NCI-H2171 treated with DMSO at 0.1 percent for 48 hours (cell line): ENCODE measurements around the gene PGAP2.
"Not testable (repeated sequence)": the region's sequence is repeated elsewhere in the genome, so short reads cannot be mapped to it uniquely, and the experiment has no call there.

Experiments
- DNase-seq: peaks from one replicate; lab custom pipeline; 2025; lab: John Stamatoyannopoulos, UW

PGAP2 gene

DNA sequence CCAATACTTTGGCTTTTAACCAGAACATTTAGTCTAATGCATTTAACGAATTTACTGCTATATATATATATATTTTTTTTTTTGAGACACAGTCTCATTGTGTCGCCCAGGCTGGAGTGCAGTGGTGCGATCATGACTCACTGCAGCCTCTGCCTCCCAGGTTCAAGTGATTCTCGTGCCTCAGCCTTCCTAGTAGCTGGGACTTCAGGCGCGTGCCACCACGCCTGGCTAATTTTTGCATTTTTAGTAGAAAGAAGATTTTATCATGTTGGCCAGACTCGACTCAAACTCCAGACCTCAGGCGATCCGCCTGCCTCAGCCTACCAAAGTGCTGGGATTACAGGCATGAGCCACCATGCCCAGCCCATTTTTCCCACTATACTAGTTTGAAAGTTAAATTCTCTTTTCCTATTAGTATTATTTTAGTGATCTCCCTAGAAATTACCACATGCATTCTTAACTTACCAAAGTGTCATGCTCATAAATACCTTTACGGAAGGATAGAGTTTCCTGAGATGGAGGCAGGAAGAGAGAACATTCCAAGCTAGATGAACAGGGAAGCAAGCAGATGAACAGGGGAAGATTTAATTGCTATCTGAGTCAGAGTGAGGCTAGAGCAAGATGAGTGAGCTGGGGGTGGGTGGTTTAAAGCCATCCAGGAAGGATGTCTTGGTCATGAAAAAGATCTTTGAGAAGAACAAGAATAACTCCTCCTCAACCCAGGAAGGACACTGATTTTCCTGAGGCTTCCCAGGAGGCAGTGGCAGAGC is 4.4 kb upstream of the PGAP2 start:
- DNase-seq: no peak

DNA sequence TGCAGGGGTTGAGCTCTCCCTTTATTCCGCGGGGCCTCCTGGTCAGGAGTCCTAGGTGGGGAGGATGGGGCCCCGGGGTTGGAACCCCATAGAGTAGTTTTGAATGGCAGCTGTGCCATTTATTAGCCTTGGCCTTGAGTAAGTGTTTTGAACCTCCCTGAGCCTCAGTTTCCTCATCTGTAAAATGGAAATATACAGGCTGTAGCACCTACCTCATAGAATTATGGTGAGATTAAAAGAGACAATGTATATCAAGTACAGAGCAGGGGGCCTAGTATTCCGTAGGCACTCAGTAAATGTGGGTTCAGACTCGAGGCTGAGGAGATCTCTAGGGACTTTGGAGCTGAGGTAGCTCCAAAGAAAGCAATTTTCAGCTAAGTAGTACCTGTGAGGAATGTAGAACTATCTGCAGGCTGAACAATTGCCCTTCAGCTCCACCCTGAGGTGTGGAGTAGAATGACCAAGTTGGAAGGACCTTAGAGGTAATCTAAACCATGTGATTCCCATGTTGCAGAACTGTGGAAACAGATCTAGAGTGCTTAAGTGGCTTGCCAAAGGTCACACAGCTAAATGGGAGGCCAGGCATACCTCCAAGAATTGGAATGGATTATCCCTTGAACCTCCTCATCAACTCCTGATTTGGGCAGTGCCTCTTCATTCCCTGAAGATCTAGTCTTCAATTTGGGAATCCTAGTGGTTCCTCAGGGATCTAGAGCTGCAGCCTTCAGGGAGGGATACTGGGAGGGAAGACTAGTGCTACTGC is 682 bp downstream of the PGAP2 start:
- peak; percentile 21 for DNase-seq

DNA sequence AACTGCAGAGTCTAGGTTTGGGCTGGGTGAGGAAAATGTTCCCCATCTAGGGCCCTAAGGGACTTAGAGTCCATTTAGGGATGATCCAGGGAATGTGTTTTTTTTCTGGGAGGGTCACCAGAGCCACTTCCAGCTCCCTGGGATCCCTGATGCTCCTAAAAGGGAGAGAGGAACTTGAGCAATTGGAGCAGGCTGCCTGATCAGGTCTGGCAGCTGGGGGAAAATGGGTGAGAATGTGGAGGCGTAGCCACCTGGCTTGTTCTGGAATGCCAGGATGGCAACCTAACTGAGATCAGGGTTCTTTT is 1.2 kb downstream of the PGAP2 start:
- no peak for DNase-seq

DNA sequence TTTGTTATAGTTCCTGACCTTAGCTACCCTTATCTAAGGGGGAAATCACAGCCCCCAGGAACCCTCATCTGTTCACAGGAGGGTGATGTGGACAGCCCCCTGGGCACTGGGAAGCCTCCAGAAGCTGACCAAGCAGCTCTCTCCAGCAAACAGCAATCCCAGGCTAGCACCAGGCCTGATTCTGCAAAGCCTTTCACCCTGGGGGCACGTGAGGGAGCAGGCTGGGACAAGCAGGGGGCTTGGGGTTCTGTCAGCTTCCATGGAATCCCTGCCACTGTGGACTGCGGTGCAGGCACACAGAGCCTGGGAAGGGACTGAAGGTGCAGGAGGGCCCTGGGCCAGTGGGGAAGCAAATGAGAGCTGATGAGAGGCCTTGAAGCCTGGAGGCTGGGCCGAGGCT is 2.1 kb downstream of the PGAP2 start:
- DNase-seq: no peak

DNA sequence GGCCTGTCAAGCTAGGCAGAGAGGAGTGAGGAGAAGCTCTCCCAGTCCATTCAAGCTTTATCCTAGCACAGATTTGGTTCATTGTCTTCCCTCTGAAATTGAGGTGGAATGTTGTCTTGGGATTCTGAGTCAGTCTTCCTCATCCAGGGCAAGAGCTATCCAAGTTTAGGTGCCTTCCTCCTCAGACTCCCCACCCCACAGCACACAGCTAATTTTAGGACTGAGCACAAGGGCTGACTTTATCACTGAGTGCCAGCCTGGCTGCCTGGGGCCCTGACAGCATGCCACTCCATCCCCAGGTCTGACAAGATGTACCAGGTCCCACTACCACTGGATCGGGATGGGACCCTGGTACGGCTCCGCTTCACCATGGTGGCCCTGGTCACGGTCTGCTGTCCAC is 2.6 kb downstream of the PGAP2 start:
- DNase-seq: no peak

DNA sequence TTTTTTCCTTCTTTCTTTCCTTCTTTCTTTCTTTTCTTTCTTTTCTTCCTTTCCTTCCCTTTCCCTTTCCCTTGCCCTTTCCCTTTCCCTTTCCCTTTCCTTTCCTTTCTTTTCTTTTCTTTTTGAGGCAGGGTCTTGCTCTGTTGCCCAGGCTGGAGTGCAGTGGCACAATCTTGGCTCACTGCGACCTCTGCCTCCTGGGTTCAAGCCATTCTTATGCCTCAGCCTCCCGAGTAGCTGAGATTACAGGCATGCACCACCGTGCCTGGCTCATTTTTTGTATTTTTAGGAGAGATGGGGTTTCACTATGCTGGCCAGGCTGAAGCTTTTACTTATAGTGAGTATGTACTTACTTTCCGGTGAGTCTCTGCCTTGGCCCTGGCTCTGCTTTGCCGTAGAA is 6.5 kb downstream of the PGAP2 start:
- not testable (repeated sequence) for DNase-seq

DNA sequence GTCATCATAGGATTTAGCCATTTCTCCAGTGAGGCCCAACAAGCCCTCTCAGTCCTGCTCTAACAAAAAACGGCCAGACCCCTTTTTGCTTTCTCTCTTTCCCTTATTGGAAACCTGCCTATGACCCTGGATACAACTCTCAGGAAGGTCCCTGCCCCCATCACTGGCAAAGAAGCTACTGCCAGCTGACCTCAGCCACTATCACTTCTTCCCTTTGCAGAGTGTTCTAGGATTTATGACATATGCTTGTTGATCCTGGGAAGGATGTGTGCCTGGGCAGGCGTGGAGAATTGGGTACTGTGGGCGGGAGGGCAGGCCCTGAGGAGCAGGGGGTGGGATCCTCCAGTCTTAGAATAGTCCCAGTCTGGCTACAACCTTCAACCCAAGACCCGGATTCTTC is 7.5 kb downstream of the PGAP2 start:
- DNase-seq: no peak

DNA sequence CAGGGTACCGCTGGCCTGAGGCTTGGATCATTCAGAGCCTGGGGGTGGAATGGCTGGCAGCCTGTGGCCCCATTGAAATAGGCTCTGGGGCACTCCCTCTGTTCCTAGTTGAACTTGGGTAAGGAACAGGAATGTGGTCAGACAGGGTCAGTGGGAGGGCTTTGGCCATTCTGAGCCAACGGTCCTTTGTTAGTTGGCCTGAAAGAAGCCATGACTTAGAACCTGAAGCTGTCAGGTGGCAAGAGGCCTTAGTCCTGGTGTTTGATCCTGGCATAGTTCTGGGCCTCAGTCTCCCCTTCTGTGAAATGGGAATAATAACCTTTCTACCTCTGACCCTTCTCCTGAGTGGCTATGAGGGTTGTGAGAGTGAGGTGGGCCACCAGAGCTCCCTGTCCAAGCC is 8.3 kb downstream of the PGAP2 start:
- DNase-seq: no peak

DNA sequence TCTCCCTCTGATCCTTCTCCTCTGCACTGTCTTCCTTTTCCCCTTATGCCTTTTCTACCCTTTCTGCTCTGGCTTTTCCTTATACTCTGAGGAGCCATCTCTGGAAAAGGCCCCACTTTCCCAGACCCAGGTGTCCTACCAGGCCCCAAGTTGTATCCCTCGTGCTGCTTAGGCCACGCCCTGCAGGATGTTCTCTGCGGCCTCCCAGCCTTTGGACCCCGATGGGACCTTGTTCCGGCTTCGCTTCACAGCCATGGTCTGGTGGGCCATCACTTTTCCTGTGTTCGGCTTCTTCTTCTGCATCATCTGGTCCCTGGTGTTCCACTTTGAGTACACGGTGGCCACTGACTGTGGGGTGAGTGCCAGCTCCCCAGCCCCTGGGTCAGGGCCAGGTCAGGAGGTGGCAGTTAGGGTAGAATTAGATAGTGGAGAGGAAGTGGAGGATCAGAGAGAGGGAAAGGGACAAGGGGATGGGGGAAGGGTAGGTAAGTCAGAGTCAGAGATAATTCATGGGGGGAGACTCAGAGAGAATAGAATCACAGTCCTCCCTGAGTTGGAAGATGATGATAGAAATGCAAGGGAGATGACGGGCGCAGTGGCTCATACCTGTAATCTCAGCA is 8.9 kb downstream of the PGAP2 start:
- DNase-seq: no peak

DNA sequence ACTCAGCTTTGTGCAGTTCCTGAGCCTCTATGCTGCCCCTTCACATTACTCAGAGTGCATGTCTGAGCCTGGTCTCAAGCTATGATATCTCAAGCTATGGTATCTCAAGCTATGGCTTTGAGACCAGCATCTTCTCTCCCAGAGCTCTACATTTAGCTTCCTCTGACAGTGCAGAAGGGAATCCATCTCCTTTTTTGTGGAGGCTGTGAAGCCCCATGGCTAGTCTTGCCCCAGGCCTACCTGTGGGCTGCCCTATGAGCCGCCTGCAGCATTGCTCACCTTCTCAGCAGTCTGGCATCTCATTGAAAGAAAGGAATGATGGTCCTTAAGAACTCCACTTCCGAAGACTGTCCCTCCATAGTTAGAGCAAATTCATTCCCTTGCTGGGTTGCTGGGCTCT is 12.6 kb downstream of the PGAP2 start:
- DNase-seq: no peak

DNA sequence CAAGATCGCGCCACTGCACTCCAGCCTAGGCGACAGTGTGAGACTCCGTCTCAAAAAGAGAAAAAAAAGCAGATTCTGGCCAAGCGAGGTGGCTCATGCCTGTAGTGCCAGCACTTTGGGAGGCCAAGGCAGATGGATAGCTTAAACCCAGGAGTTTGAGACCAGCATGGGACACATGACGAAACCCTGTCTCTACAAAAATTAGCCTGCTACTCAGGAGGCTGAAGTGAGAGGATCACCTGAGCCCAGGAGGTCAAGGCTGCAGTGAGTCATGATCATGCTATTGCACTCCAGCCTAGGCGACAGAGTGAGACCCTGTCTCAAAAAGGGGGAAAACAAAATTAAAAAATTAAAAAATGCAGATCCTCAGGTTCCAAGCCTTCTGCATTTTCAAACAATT is 14.0 kb downstream of the PGAP2 start:
- no peak for DNase-seq

DNA sequence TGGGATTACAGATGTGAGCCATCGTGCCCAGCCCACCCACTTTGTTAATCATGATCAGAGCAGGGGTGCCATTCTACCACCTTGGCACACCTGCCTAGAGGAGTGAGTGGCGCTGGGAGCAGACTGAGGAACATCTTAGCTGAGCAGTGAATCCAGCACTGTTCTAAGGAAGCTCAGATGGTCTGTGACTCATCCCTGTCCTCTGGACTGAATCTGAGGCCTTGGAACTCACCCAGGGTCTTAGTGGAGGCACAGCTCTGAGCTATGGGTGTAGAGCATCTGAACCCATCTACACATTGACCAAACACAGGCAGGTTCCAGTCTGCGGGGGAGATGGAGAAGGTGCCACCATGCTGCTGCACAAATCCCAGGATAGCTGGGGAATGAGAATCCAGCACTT is 14.9 kb downstream of the PGAP2 start:
- no peak for DNase-seq

DNA sequence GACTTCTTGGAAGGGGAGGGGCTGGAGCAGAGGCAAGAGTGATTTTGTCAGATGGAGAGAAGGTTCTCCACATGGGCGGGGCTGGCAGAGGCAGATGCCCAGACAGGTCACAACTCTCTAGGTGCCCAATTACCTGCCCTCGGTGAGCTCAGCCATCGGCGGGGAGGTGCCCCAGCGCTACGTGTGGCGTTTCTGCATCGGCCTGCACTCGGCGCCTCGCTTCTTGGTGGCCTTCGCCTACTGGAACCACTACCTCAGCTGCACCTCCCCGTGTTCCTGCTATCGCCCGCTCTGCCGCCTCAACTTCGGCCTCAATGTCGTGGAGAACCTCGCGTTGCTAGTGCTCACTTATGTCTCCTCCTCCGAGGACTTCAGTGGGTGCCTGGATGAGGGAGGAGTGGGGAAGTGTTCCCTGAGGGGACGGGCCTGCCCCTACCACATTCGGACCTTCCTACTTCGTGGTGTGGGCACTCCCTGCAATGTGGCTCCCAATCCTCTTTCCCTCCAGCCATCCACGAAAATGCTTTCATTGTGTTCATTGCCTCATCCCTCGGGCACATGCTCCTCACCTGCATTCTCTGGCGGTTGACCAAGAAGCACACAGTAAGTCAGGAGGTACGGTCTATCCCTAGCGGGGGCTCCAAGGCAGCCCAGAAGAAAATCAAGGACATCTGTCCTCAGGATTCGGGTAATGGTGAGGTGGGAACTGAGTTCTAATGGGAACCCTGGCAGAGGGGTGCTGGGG is 15.6 kb downstream of the PGAP2 start:
- no peak for DNase-seq

DNA sequence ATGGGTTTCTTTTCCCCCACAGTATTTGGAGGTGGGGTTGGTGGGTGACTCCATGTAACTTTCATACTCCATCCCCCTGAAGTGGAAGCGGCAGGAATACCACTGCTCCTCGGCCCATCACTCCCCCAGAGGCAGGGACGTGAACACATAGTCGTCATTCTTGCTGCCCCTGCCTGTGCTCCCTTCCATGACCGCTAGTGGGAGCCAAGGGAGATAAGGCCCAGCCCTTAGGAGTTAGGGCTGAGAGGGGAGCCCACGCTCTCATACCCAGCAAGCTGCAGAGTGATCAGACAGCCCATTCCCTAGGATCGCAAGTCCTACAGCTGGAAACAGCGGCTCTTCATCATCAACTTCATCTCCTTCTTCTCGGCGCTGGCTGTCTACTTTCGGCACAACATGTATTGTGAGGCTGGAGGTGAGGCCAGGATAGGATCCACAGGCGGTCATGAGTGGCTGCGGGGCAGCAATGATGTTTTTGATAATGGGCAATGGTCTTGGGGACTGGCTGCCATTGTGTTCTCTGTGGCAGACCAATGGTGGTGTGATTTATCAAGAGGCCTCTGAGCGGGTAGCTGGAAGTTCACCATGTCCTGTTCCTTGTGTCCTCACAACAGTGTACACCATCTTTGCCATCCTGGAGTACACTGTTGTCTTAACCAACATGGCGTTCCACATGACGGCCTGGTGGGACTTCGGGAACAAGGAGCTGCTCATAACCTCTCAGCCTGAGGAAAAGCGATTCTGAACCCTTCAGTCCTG is 16.5 kb downstream of the PGAP2 start:
- DNase-seq: no peak

DNA sequence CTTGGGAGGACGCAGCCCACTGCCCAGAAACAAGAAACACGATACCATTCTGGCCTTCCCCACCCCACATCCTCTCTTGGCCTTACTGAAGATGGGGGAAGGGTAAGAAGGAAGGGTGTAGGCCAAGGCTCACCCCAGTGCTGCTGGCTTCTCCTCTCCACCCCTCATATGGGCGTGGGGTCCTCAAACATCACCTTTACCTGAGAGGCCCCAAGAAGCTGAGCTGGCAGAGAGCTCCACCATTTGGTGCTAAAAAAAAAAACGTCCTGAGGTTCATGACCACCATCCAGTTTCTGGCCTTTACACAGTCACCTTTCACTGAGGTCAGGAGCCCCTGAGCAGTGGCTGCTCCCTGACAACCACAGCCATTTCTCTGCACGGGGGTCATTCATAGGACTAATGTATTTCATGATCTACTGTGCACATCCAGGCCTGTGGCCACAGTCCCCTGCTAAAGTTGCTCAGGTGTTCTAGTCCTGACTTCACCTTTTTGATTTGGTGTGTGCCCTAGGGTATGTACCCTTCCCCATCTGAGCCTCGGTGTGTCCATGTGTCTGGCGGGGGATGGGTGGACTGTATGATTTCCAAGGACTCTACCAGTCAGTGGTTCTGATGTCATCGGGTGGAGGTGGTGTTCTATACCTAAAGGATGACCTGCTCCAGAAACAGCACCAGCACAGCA is 17.3 kb downstream of the PGAP2 start:
- no peak for DNase-seq

DNA sequence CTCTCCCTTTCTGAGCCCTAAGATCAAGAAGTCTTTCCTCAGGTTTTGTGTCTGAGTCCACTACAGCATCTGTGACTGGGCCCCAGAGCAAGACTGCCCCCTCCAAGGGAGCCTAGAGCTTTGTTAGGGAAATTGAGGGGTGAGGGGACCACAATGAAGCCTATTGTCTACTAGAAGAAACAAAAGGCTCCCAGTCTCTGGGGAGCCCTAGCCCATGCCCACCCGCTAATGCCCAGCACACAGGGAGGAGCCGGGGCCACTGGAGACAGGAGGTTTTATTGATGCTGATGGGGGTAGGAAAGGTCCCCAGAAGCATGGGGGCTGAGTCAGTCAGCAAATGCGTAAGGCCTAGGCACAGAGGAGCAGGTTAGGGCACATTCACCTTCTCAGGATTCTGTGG is 18.4 kb downstream of the PGAP2 start:
- no peak for DNase-seq

DNA sequence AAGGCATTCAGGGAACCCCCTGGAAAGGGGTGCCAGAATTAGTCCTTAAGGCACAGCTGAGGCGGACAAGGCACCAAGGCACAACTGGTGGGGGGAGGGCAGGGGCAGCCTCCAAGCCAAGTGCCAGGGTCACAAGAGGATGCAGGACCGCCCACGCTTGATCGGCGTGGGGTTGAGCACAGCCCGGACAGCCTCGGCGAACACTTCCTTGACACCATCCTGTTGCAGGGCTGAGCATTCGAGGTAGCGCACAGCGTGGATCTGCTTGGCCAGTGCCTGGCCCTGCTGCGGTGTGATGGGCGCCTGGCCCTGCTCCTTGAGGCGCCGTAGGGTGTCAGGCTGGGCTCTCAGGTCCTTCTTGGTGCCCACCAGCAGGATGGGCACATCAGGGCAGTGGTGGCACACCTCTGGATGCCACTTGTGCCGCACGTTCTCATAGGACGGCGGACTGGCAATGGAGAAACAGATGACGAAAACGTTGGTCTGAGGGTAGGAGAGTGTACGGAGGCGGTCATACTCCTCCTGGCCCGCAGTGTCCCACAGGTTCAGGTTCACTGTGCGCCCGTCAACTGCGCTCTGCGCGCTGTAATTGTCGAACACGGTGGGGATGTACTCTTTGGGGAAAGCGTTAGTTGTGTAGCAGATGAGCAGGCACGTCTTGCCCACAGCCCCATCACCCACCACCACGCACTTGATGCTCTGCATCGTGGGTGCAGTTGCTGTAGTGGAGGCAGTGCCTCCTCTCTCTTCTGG is 19.2 kb downstream of the PGAP2 start:
- no peak for DNase-seq

DNA sequence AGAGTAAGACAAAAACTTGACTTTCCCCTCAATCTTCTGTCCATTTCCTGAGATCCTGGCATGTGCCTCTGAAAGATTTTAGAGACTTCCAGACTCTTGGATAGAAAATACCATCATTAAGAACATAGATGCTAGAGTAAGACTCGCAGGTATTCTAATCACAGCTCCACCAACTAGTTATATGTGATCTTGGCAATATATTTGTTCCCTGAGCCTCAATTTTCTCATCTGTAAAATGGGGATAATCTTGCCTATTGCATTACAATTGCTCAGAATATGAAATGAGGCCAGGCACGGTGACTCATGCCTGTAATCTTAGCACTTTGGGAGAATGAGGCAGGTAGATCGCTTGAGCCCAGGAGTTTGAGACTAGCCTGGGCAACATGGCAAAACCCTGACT is 21.7 kb downstream of the PGAP2 start:
- DNase-seq: no peak

DNA sequence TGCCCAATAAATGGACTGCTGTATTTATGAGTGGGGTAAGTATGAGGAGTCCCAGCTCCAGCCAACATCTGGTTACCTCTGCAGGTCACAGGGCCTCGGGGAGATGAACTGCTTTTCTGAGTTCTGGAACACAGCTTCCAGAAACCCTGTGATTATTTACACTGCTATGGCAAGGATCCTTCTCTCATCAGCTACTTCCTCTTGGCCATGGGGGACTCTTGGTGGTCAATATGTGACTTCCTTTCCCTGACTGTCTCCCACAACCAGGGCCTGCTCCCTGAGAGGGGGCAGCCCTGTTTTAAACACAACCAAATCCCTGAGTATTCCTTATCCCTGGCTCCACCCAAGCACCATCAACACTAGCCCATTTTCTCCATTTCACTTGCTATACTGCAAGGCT is 22.4 kb downstream of the PGAP2 start:
- no peak for DNase-seq

DNA sequence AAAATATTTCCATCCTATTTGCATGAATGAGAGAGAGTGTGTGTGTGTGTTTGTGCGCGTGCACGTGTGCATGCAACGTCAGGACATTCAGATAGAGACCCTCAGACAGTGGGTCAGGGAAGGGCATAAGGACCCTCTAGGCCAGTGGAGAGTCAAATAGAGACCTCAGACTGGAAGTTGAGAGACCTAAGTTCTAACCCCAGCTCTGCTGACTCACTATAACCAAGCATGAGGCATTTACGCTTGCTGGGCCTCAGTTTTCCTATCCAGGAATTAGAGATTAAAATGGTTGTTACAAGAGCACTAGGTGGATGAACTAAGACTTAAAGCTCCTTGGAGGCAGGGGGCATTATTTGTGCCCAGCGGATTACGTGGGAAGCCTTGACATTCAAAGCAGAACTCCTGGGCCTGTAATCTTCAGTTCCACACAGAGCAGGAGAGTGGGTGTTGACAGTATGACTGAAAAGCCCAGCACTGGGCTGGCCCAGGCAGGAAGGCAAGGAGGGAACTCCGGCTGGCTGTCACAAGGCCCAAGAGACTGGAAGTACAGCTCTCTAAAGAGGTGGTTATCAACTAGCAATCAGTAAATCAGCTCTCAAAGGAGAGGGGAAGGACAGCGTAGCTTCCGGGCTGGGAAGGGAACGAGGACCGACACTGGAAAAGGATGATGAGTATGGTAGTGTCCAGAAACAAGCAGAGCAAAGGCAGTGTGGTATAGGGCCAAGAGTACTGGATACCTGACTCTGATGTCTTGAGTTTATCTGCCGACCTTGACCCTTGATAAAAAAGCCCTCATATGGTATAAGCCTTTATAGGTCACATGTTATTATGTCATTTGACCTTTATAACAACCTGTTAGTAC is 23.2 kb downstream of the PGAP2 start:
- no peak for DNase-seq
